Kidney capillary endothelial cell (primary cell): Measurements from ENCODE around the gene TRMO.

ENCODE experiments used
- DNase-seq: peaks from one replicate; pipeline ENCODE4 v3.0.0-alpha.2; 2018; ENCODE audit warnings: low spot score

Gene TRMO

GRCh38 chr9:97938081-97938644, 15.9 kb upstream of the TRMO start, which contains the start of gene HEMGN:
Gene HEMGN (minus strand): TSS chr9:97938172. CDS start chr9:97938136, 36 bp downstream.
- DNase-seq: no peak

- no peak for DNase-seq
Observed at GRCh38 chr9:97936998-97937397, 14.7 kb upstream of the TRMO start.

- DNase-seq: no peak
Observed at GRCh38 chr9:97935276-97935675, 13.0 kb upstream of the TRMO start.

- DNase-seq: no peak
Observed at GRCh38 chr9:97934321-97935115, 12.2 kb upstream of the TRMO start.

GRCh38 chr9:97933297-97933998, 11.1 kb upstream of the TRMO start:
- no peak for DNase-seq

GRCh38 chr9:97930972-97931371, 8.7 kb upstream of the TRMO start:
- DNase-seq: no peak

- DNase-seq: no peak
Observed at GRCh38 chr9:97928986-97929604, 6.8 kb upstream of the TRMO start.

GRCh38 chr9:97925497-97926334, 3.4 kb upstream of the TRMO start:
- no peak for DNase-seq

- DNase-seq: no peak
Observed at GRCh38 chr9:97924386-97924785, 2.1 kb upstream of the TRMO start.

GRCh38 chr9:97923529-97924108, 1.3 kb upstream of the TRMO start:
- DNase-seq: peak; percentile 77

GRCh38 chr9:97919217-97919813, 3.0 kb downstream of the TRMO start:
- DNase-seq: no peak

- no peak for DNase-seq
Observed at GRCh38 chr9:97918611-97919010, 3.7 kb downstream of the TRMO start.

- no peak for DNase-seq
Observed at GRCh38 chr9:97911970-97912369, 10.3 kb downstream of the TRMO start.

- no peak for DNase-seq
Observed at GRCh38 chr9:97911528-97911927, 10.8 kb downstream of the TRMO start.

- no peak for DNase-seq
Observed at GRCh38 chr9:97910357-97910756, 11.9 kb downstream of the TRMO start.

- DNase-seq: no peak
Observed at GRCh38 chr9:97908705-97909104, 13.6 kb downstream of the TRMO start.

GRCh38 chr9:97907632-97908031, 14.7 kb downstream of the TRMO start:
- DNase-seq: no peak

GRCh38 chr9:97907046-97907445, 15.3 kb downstream of the TRMO start:
- DNase-seq: no peak

GRCh38 chr9:97906236-97906831, 16.0 kb downstream of the TRMO start:
- DNase-seq: no peak

- DNase-seq: no peak
Observed at GRCh38 chr9:97905228-97905627, 17.1 kb downstream of the TRMO start.

GRCh38 chr9:97904725-97905124, 17.6 kb downstream of the TRMO start:
- no peak for DNase-seq
